Transverse colon (tissue), 4 donors: ENCODE data around the gene SLC26A8. TPM values are rescaled to one million over a fixed set of nuclear protein-coding genes. Genes with fewer than 3 reads are reported as not detected.

Source experiments
- DNase-seq: peaks from one replicate; pipeline ENCODE4 v3.0.0-alpha.2; 2019
- H3K27ac ChIP-seq, 4 donors: fragments of 200-600 bp; sonication (generic); 2 replicates each; pipeline ENCODE4 v1.5.1; 2016 to 2018; ENCODE audit warnings: inconsistent platforms in 4 of 4
- H3K27me3 ChIP-seq: fragments of 200-600 bp; sonication (generic); 2 replicates; pipeline ENCODE4 v1.5.1; 2017; ENCODE audit warnings: inconsistent platforms
- H3K36me3 ChIP-seq, 4 donors: fragments of 200-600 bp; sonication (generic); 2 replicates each; pipeline ENCODE4 v1.5.1; 2017 to 2019; ENCODE audit warnings: inconsistent platforms in 4 of 4
- H3K4me1 ChIP-seq, 4 donors: fragments of 200-600 bp; sonication (generic); 2 replicates each; pipeline ENCODE4 v1.5.1; 2017 to 2020; ENCODE audit warnings: inconsistent platforms in 4 of 4
- H3K4me3 ChIP-seq, 4 donors: fragments of 200-600 bp; sonication (generic); 1 replicate in 1 of 4; 2 replicates in 3 of 4; pipeline versions ENCODE4 v1.5.1 to v1.6.1; 2017 to 2019; ENCODE audit warnings: inconsistent platforms in 4 of 4
- H3K9me3 ChIP-seq, 2 donors: fragments of 200-600 bp; sonication (generic); 2 replicates each; pipeline ENCODE4 v1.5.1; 2017 to 2019; ENCODE audit warnings: inconsistent platforms in 2 of 2
- EP300 ChIP-seq: sonication (generic); formaldehyde crosslinking; IDR thresholded peaks from one replicate; pipeline ENCODE4 v1.6.1; 2017; ENCODE audit warnings: antibody characterized with exemption, low read depth
- POLR2A ChIP-seq: fragments of 450-650 bp; IDR thresholded peaks from one replicate; pipeline ENCODE4 v1.6.1; 2016; ENCODE audit warnings: antibody characterized with exemption, mild to moderate bottlenecking, moderate library complexity
- POLR2AphosphoS5 ChIP-seq, 3 donors: sonication (generic); formaldehyde crosslinking; IDR thresholded peaks; one replicate each; pipeline ENCODE4 v1.6.1; 2016; ENCODE audit warnings: antibody characterized with exemption in 3 of 3
- WGBS, 2 donors: methylation state at CpG; one replicate each; pipeline ENCODE4 v1.1.5; 2018; ENCODE audit warnings: low coverage in 1 of 2; 5-methylcytosine and 5-hydroxymethylcytosine counted together
- in situ Hi-C, 4 donors: fragments of 200-750 bp; cut with MboI; loops; one replicate each; pipeline versions ENCODE4 v1.15.0 to v1.15.1; 2017; ENCODE audit warnings: low sequenced_read_pairs in 3 of 4, low pct_ligation_motif_present in 1 of 4, low pct_unique_long_range_greater_than_20kb in 1 of 4
- intact Hi-C: fragments of 100-400 bp; cut with DNase I; formaldehyde crosslinking; loops from one replicate; pipeline ENCODE4 v1.15.1; 2023; ENCODE audit warnings: low total_unique reads
- total RNA-seq, 4 donors: library from RNA; depleted of rRNA; stranded (reverse); fragments of >200 nt; gene quantifications; one replicate each; pipeline ENCODE4 v1.1.0, GENCODE V29; 2016
- TF ChIP-seq, protein P1 (sequence below), 5 experiments: fragments of 200-600 bp in 3 of 5; fragments of 450-650 bp in 2 of 5; sonication (generic) in 3 of 5; IDR thresholded peaks; 1 replicate in 2 of 5; 2 replicates in 3 of 5; pipeline ENCODE4 v1.5.1; 2016 to 2017; ENCODE audit warnings: antibody characterized with exemption in 5 of 5, inconsistent platforms in 3 of 5, mild to moderate bottlenecking in 2 of 5, moderate library complexity in 1 of 5

The SLC26A8 gene
- total RNA-seq, 4 donors from 2014 or later, result 1.1 to 2.6 TPM; not detected in 2

DNA sequence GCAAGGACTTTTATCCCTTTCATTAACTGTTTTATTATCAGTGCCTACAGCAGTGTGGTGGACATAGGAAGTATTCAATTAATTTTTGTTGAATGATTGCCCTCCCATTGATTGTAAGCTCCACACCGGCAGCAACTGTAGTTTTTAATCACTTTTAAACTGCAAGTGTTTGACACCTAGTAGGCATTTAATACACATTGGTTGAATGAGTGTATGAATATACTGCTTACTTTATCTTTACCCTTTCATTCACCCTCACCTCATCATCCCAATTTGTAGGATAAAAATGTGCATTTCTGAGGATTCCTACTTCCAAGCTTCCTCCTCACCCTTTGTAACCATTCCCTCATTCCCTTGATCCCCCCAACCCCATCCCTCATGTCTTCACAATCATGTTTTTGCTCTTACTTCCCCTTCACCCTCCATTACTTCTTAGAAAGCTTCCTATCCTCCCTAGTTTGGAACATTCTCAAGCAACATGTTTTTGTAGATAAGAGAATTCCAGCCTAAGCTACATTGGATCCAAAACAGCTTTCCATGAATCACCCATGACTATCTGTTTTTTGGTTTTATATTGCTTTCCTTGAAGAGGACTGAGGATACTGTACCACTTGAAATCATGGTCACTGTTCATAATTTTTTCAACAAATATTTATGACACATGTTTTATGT lies 955 bp upstream of the SLC26A8 start:
- Histone ChIP-seq H3K27ac (no peak overlapping the region), H3K4me3 (no peak overlapping the region), H3K4me1 (peaks cover 9 to 14% (median 11%) of the 10 kb centered on the region in 4 donors), H3K9me3 (no peaks in the 10 kb centered on the region), H3K36me3 (no peaks in the 10 kb centered on the region), H3K27me3 (peaks cover 9% of the 10 kb centered on the region)
- WGBS, 2 donors, result 100% methylated on average over 1 of the region's 1 CpG
- intact Hi-C loops, result no loop called here
- DNase-seq, result no peak
- in situ Hi-C loops, result loop anchor here in 3 of 4 donors (5.0 to 10.0 kb wide), 4 partner anchors 69 to 329 kb away; no protein-coding TSS in a partner anchor
- TF ChIP-seq EP300 (no peak), POLR2A (no peak), POLR2AphosphoS5 (IDR thresholded peaks at IDR 0.05) (no peak)
- TF ChIP-seq, protein P1, sequence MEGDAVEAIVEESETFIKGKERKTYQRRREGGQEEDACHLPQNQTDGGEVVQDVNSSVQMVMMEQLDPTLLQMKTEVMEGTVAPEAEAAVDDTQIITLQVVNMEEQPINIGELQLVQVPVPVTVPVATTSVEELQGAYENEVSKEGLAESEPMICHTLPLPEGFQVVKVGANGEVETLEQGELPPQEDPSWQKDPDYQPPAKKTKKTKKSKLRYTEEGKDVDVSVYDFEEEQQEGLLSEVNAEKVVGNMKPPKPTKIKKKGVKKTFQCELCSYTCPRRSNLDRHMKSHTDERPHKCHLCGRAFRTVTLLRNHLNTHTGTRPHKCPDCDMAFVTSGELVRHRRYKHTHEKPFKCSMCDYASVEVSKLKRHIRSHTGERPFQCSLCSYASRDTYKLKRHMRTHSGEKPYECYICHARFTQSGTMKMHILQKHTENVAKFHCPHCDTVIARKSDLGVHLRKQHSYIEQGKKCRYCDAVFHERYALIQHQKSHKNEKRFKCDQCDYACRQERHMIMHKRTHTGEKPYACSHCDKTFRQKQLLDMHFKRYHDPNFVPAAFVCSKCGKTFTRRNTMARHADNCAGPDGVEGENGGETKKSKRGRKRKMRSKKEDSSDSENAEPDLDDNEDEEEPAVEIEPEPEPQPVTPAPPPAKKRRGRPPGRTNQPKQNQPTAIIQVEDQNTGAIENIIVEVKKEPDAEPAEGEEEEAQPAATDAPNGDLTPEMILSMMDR (IDR thresholded peaks at IDR 0.05), result no peak

DNA sequence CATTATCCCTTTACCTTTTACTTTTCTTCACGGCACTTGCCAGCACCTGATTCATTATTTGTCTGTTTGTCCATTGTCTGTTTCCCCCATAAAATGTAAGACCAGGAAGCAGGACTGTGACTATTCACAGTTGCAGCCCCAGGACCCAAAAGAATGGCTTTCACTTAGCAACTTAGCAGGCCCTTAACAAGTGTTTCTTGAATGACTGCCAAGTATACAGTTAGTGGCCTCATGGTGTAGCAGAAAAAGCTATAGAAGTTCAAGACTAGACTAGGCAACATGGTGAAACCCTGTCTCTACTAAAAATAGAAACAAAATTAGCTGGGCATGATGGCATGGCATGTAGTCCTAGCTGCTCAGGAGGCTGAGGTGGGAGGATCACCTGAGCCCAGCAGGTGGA lies 4.3 kb downstream of the SLC26A8 start:
- intact Hi-C loops, result no loop called here
- peaks cover 9% of the 10 kb centered on the region for H3K27me3 ChIP-seq
- in situ Hi-C loops, result loop anchor here (10.0 to 25.0 kb wide), 3 partner anchors 75 to 342 kb away; no protein-coding TSS in a partner anchor

DNA sequence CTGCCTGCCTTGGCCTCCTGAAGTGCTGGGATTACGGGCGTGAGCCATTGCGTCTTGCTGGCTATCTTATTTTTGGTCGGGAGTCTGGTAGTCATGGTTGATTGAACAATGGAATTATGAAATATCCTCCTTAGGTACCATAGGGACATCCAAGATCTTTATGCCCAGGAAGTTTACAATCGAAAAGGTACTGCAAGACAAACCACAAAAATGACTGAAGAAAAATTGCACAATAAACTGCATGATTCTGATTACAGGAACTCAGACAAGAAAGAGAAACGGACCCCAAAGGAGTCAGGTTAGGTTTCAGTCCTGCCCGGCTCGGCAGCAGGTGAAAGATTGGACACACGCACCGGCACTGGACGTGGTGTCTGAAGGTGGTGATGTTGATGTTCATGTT lies 5.3 kb downstream of the SLC26A8 start:
- in situ Hi-C loops, result loop anchor here in 2 of 4 donors (25.0 kb wide), 1 partner anchor 343 kb away; no protein-coding TSS in a partner anchor
- no peaks in the 10 kb centered on the region for H3K9me3 ChIP-seq
- intact Hi-C loops, result no loop called here
- H3K27ac ChIP-seq, result no peak overlapping the region
- DNase-seq, result no peak
- H3K4me1 ChIP-seq, result peaks cover 0 to under 1% (median 0%) of the 10 kb centered on the region in 4 donors
- no peak overlapping the region for H3K4me3 ChIP-seq
- no peaks in the 10 kb centered on the region for H3K36me3 ChIP-seq
- H3K27me3 ChIP-seq, result peaks cover 6% of the 10 kb centered on the region
- 80 to 89% methylated on average over 2 to 11 of the region's 11 CpGs for WGBS, 2 donors
- no peak for TF ChIP-seq EP300
- TF ChIP-seq POLR2A, result no peak
- TF ChIP-seq, protein P1 (IDR thresholded peaks at IDR 0.05), result no peak
- no peak for TF ChIP-seq POLR2AphosphoS5 (IDR thresholded peaks at IDR 0.05)

More for the DNA sequence above, 4.3 kb downstream of the SLC26A8 start:
- no peak for DNase-seq
- Histone ChIP-seq H3K36me3 (no peaks in the 10 kb centered on the region), H3K9me3 (no peaks in the 10 kb centered on the region), H3K4me1 (peaks cover 0 to 6% (median 0%) of the 10 kb centered on the region in 4 donors), H3K4me3 (no peak overlapping the region), H3K27ac (no peak overlapping the region)
- TF ChIP-seq EP300 (no peak), POLR2AphosphoS5 (IDR thresholded peaks at IDR 0.05) (no peak), POLR2A (no peak)
- TF ChIP-seq, protein P1 (IDR thresholded peaks at IDR 0.05), result no peak
- WGBS, 2 donors, result 0 to 20% methylated on average over 1 of the region's 1 CpG

DNA sequence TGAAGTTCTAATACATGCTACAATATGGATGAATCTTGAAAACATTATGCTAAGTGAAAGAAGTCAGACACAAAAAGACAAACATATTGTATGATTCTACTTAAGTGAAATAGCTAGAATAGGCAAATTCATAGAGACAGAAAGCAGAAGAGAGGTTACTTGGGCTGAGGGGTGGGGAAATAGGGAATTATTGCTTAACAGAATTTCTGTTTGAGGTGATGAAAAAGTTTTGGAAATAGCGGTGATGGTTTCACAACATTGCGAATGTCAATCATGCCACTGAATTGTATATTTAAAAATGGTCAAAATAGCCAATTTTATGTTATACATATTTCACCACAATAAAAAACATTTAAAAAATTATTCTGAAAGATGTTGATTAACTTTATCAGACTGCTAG lies 6.1 kb downstream of the SLC26A8 start:
- 87 to 91% methylated on average over 2 of the region's 2 CpGs for WGBS, 2 donors
- Histone ChIP-seq H3K36me3 (no peaks in the 10 kb centered on the region), H3K27ac (no peak overlapping the region), H3K27me3 (no peaks in the 10 kb centered on the region), H3K9me3 (no peaks in the 10 kb centered on the region), H3K4me3 (no peak overlapping the region), H3K4me1 (no peaks in the 10 kb centered on the region)
- DNase-seq, result no peak
- intact Hi-C loops (no loop called here), in situ Hi-C loops (loop anchor here in 2 of 4 donors (25.0 kb wide), 1 partner anchor 344 kb away; no protein-coding TSS in a partner anchor)
- TF ChIP-seq POLR2AphosphoS5 (IDR thresholded peaks at IDR 0.05), result no peak
- no peak for TF ChIP-seq POLR2A
- no peak for TF ChIP-seq EP300
- TF ChIP-seq, protein P1 (IDR thresholded peaks at IDR 0.05), result no peak
